G401 (cell line): ENCODE results near the gene COX8A. TPM values are rescaled to one million over a fixed set of nuclear protein-coding genes. Genes with fewer than 3 reads are reported as not detected.
A peak's percentile ranks its signal among the peaks of the same experiment; 100 is the strongest.

ENCODE experiments used
- DNase-seq: peaks from one replicate; pipeline ENCODE4 v3.0.0-alpha.2; 2015; ENCODE audit warnings: low spot score
- in situ Hi-C: cut with HindIII; loops from 2 replicates; pipeline ENCODE4 v1.10.0; 2016; ENCODE audit warnings: low sequenced_read_pairs, mixed read lengths
- total RNA-seq: library from RNA; depleted of rRNA; stranded (reverse); fragments of >200 nt; shearing (Covaris generic); gene quantifications from 2 replicates; pipeline ENCODE4 v1.2.3, GENCODE V29; 2014

Gene COX8A
- total RNA-seq, 1 experiment from 2014 or later, result 499 TPM

- in situ Hi-C loops, result loop anchor here (10.0 kb wide), 2 partner anchors 135 to 165 kb away; partner anchors contain the start of gene MACROD1
- peak; percentile 76 for DNase-seq
Observed at GRCh38 chr11:64000026-64000739, 25.8 kb downstream of the COX8A start.

GRCh38 chr11:64000740-64001483, 26.5 kb downstream of the COX8A start:
- in situ Hi-C loops, result loop anchor here (10.0 kb wide), 2 partner anchors 134 to 164 kb away; partner anchors contain the start of gene MACROD1
- no peak for DNase-seq

- in situ Hi-C loops, result loop anchor here (10.0 kb wide), 2 partner anchors 133 to 163 kb away; partner anchors contain the start of gene MACROD1
- DNase-seq, result no peak
Observed at GRCh38 chr11:64001484-64002420, 27.3 kb downstream of the COX8A start.

DNA sequence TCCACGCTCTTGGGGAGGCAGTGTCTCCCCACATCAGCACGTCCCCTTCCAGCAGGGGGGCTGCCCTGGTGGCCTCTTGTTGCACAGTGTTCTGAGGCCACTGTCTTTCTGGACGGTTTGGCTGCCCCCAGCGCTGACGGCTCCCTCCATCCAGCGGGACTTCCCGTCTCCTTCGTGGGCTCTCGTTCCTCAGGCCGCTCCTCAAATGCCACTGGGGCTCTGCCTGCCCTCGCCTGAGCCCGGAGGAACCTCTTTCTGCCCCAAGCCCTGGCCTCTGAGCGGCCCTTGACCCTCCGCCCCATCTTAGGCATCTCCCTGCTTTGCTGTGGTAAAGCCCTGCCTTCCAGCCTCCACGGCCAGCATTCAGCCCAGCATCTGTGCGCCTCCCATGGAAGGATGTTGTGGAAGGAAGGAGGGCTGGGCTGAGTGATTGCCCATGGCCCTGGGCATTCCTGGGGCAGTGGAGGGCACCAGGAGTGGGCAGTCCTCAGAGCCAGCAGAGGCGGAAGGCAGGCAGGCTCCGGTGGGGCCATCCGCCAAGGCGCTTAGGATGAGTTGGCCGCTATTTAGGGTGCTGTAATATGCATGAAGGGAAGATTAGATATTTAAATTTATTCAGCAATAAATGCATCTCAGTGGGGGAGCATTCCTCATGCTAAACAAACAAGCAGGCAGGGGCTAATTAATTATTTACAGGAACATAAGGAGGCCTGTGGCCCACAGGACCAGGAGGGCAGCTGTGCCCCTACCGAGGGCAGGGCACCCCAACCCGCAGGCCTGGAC, 29.6 kb downstream of the COX8A start:
- in situ Hi-C loops, result loop anchor here (10.0 kb wide), 2 partner anchors 131 to 161 kb away; partner anchors contain the start of gene MACROD1
- DNase-seq, result no peak

GRCh38 chr11:64004590-64004984, 30.2 kb downstream of the COX8A start:
- in situ Hi-C loops, result loop anchor here (10.0 kb wide), 2 partner anchors 130 to 160 kb away; partner anchors contain the start of gene MACROD1
- no peak for DNase-seq

DNA sequence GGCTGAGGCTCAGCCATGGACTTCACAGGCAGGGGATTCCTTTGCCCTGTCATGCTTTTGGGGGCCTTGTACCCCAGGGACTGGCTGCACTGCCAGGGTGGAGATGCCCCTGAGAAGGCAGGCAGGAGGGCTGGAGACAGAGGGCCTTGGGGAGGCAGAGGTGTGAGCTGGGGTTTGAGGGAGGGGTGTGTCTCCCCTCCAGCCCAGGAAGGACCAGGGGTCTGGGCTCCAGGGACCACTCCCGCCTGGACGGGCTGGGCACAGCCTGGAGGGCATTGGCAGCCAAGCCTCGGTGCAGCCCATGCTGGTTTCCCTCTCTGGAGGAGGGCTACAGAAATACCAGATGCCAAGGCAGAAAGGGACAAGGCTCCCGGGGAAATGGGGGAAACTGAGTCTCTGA, 31.3 kb downstream of the COX8A start:
- DNase-seq, result no peak
- in situ Hi-C loops, result loop anchor here (10.0 kb wide), 2 partner anchors 129 to 159 kb away; partner anchors contain the start of gene MACROD1

DNA sequence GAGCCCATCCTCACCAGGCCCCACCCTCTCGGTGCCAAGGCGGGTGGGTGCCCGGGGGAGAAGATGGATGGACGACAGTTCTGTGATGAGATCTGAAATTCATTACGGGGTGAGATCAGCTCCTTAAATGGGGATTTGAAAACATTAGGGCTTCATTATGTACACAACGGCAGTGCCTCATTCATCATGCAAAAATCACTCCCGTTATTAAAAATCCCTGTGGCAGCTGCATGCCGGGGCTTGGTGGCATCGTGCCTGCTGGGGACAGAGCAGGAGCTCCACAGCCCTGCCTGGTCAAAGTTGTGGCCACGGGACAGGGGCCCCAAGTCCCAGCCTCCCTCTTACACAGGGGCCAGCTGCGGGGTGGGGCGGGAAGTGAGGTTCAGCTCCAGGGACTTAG, 32.0 kb downstream of the COX8A start:
- no peak for DNase-seq
- in situ Hi-C loops, result loop anchor here (10.0 kb wide), 2 partner anchors 128 to 158 kb away; partner anchors contain the start of gene MACROD1

DNA sequence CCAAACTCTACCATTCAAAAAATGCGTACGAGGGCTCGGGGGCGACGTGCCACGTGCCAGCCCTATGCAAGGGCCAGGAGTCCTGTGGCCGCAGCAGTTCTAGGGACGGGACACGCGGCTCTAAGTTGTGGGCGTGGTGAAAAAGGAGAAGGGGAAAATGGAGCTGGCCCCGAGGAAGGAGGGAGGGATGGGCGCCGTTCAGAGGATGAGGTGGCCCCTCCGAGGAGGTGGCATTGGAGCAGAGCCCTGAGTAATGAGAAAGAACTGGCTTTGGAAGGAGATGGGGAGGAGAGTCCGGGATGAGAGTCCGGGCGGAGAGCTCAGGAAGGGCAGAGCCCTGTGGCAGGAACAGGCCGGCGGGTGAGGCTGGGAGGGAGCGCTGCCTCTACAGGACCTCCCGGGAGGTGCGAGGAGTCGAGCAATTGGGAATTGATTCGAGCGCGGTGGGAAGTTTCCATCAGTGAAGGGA, 32.8 kb downstream of the COX8A start:
- DNase-seq, result peak; percentile 29
- in situ Hi-C loops, result loop anchor here (10.0 kb wide), 2 partner anchors 128 to 158 kb away; partner anchors contain the start of gene MACROD1

DNA sequence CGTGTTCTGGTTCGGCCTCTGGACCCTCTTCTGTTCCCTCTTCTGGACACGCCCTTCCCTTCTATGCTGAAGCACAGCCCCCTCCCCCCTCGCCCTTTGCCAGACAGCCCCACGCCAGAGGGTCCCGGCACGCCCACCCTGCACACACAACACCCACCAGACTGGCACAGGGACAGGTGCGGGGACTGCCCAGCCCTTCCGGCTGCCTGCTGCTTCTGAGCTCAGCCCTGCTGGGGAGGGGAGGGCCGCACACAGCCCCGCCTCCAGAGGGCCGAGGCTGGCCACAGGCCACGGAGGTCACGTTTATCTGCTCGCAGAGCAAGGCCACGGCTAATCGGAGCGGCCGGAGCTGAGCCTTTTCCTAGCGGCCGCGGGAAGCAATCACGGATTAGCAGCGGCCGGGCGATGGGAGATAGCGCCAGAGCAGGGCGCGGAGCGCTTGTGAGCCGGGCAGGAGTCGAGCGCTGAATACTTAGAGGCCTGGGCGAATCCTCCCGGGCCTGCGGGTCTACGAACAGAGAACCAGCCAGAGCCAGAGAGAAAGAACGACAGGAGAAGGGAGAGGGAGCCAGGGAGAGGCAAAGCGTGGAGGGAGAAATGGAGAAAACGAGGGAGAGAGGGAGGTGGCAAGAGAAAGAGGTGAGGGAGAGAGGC, 33.3 kb downstream of the COX8A start:
- in situ Hi-C loops, result loop anchor here (10.0 kb wide), 2 partner anchors 127 to 157 kb away; partner anchors contain the start of gene MACROD1
- DNase-seq, result peak; percentile 60

- no peak for DNase-seq
- in situ Hi-C loops, result loop anchor here (10.0 kb wide), 2 partner anchors 126 to 156 kb away; partner anchors contain the start of gene MACROD1
Observed at GRCh38 chr11:64008283-64008913, 34.0 kb downstream of the COX8A start.

DNA sequence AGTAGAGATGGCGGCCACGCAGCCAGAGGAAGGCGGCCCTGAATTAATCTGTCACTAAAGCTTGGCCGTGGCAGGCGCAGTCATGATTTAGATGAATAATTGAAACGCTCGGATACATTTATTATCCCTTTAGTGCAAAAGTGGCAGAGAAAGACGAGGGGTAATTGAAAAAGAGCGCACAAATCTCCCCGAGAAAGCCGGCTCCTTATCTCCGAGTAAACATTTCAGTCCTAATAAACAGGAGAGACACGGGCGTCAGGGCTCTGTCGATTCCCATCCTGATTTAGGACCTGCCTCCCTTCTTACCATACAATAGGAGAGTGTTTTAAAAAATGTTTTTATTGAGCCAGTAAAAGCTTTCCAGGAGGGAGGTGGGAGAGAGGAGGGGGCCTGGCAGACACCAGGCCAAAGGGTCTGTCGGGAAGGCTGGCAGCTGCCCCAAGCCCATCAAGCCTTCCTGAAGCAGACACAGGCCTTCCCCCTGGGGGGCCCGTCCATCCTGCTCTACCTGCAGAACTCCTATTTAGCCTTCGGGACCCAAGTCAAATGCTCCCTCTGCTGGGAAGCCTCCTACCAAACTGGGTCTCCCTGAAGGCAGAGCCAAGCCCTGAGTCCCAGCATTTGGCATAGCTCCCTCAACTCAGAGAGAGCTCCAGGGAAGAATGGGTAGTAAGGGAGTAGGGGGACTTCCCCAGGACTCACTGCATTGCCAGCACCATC, 34.7 kb downstream of the COX8A start:
- in situ Hi-C loops, result loop anchor here (10.0 kb wide), 2 partner anchors 126 to 156 kb away; partner anchors contain the start of gene MACROD1
- no peak for DNase-seq

- no peak for DNase-seq
- in situ Hi-C loops, result loop anchor here (10.0 kb wide), 2 partner anchors 125 to 155 kb away; partner anchors contain the start of gene MACROD1
Observed at GRCh38 chr11:64009710-64010109, 35.3 kb downstream of the COX8A start.

DNA sequence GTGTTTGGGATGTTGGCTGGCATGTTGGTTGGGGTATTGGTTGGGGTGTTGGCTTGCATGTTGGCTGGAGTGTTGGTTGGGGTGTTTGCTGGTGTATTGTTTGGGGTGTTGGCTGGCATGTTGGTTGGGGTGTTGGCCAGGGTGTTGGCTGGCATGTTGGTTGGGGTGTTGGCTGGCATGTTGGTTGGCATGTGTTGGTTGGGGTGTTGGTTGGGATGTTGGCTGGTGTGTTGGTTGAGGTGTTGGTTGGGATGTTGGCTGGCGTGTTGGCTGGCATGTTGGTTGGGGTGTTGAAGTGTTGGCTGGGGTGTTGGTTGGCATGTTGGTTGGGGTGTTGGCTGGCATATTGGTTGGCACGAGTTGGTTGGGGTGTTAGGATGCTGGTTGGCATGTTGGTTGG, 36.4 kb downstream of the COX8A start:
- in situ Hi-C loops, result no loop called here
- no peak for DNase-seq

DNA sequence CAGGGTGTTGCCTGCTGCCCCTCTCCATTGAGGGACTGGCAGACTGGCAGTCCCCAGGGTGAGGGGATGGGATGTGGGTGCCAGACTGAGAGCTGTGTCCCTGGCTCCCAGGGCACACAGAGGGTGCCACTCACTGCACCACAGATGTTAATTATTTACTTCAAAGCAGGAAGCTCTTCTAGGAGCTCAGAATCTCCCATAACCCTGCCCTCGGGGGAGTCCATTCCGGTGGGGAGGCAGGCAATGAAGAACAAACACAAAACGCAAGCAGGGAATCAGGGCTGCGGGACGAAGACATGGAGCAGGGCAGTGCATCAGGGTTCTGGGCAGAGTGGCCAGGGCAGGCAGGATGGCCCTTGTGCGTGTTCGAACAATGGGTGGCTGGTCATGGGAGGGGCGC, 37.0 kb downstream of the COX8A start:
- no peak for DNase-seq
- in situ Hi-C loops, result no loop called here

GRCh38 chr11:64013141-64013896, 38.9 kb downstream of the COX8A start:
- in situ Hi-C loops, result no loop called here
- DNase-seq, result no peak

GRCh38 chr11:64014356-64014755, 39.9 kb downstream of the COX8A start:
- DNase-seq, result no peak
- in situ Hi-C loops, result no loop called here
